GM18870 (cell line): ENCODE results near the gene GPR33.
"Not testable (repeated sequence)": the region's sequence is repeated elsewhere in the genome, so short reads cannot be mapped to it uniquely, and the experiment has no call there.

Experiments
- ATAC-seq: cut with Tn5 transposase; IDR thresholded peaks from one replicate; pipeline ENCODE4 v1.9.1; 2021; ENCODE audit warnings: moderate library complexity; ENCODE audit not compliant: unreplicated experiment

Gene GPR33

DNA sequence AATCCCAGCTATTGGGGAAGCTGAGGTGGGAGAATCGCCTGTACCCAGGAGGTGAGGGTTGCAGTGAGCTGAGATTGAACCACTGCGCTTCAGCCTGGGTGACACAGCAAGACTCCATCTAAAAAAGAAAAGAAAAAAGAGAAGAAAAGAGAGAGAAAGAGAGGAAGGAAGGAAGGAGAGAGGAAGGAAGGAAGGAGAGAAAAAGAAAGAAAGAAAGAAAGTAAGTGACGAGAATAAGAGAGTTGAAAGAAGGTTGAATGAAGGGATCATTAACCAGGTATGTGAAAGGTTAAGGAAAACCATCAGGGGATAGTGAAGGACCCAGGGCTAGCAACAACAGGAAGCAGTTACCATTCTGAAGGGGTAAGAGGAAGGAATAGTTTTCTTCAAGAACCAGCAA, 26.3 kb downstream of the GPR33 start:
- ATAC-seq, result no peak

DNA sequence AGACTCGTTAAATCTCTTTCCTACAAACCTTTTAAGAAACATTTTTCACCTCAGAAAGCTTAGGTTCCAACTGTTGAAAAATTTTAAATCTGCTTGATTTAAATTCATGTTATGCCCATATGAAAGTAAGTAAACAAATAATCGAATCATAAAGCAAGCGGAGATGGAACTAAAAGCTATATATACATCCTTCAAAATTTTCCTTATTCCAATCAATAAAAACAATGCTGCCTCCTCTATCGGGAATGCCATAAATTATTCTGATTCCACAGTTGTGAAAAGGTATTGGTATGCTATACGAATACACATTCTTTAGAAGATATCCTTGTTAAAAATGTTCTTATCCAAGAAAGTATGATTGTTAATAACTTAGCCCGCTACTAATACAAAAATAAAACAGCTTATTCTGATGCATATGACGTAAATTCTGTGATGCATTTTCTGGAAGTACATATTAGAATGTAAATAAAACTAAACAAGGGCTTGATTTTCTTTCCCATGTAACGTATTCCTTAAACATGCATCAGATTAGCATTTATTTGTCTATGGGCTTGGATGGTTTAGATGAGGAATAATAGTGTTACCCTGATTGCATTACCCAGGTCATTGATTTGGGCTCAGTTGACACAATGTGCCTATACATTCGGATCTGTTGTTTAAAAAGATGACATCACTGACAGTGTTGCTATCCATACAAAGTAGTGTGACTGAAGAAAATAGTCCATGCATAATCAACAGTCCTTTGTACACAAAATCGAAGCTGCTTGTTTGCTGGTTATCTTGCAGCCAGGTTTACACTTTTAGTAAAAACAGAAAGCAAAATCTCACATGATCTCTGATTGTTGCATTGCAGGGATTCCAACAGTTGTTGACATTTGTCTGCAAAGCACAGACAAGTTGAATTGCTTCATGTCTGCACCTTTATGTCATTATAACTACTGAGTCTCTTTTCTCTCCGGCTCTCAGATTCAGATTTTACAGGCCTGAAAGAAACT, 29.9 kb downstream of the GPR33 start:
- peak; percentile 8 for ATAC-seq

DNA sequence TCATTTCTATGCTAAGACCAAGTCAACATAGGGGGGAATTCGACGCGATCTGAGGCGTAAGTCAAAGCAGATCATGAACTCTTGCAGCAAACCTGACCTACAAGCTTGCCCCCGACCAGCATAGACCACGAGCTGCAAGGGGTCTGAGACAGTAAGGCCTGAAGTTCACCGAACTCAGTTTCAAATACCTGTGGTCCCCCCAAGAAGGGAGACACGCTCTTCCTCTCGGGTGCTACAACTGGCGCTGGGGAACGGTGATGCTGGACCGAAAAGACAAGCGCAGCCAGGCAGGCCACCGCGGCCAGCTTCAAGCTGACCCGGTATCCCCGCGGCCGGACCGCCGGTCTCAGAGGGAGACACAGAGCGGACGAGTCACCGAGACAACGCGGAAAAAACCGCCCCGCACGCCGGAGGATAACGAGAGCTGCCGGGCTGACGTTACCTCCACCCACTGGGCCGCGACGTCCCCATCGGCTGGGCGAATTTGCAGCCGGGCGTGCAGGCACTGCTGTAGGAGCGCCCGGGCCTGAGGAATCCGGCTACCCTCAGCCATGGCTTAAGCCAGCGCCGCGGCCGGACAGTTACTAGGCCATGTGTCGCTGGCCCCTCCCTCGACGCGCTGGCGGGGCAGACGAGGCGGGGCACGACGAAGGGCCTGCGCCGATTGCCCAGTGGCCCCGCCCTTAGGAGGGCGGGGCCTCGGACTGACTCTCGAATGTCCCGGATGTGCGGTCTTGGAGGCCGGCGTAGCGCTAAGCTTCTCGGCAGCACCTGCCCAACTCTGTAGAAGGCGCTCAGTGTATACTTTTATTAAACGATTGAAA, 30.8 kb downstream of the GPR33 start, which contains the start of gene DTD2:
Gene DTD2 (minus strand): TSS at position 666 of the 824 bp plus-strand sequence. CDS start 113 bp downstream, at position 553.
- ATAC-seq, result peak; percentile 88

DNA sequence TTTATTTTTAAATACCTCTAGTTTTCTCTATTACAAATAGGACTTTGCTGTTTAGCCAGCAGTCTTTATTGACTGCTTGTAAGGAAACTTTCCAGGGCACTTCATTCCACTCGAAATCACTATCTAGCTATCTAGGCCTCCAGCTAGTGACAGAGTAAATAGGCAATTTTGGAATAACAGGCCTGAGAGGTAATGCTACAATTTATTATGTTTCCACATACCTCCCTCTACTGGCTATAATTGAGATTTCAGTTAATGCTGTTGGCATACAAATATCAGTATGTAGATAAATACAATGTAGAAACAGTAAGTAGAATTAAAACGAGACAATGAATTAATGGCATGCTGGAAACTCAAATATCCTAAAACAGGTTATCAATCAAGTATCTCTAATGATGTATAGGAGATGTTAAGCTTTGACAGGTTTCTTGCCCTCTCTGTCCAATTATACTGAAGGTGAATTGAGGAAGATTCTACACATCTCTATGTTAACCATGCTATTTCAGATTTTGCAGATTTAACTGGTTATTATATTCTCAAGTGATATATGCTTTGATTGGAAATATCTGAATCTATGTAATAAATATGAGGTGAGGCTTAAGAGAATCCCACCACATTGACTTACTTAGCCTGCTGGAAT, 37.7 kb downstream of the GPR33 start:
- no peak for ATAC-seq

DNA sequence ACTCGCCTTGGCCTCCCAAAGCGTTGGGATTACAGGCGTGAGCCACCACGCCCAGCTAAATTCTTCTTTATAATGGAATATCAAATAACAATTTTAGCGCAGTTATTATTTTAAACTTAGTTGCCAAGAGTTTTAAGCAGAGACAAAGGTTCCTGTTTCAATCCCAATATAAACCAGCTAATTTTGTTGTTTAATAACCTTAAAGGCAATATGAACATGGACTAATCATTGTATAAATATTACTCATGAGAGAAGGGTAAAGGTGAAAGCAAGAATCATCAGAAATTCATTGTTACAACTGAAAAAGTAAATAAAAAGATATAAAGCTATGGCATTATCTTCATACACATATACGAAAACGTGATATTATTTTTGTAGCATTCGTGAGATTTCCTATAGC, 38.7 kb downstream of the GPR33 start:
- ATAC-seq, result no peak

DNA sequence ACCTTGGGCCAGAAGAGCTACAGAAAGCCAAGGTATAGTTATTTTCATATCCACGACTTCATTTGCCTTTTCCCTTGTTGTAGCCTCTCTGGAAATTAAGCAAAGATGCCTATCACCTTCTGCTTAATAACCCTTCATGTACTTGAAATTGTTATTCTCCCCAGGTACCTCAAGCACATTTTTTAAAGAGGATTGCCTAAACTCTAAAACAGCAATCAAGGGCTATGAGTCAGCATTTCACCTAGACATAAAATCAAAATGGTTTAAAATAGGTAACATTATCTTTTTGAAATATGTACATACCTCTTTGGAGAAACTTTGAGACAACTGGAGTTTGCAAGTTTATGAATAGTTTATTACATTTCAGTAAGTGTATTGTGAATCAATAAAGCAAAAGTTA, 42.1 kb downstream of the GPR33 start:
- ATAC-seq, result no peak

DNA sequence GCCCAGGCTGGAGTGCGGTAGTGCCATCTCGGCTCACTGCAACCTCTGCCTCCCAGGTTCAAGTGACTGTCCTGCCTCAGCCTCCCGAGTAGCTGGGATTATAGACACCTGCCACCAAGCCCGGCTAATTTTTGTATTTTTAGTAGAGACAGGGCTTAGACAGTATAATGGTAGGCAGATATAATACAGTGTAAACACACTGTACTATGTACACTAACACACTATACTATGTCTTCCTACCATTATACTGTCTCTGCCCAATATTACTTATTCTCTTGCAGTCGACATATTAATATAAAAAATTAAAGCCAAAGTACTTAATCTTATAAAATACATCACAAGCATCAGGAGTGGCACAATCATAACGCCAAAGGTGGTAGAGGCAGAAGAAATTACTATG, 45.6 kb downstream of the GPR33 start:
- no peak for ATAC-seq

DNA sequence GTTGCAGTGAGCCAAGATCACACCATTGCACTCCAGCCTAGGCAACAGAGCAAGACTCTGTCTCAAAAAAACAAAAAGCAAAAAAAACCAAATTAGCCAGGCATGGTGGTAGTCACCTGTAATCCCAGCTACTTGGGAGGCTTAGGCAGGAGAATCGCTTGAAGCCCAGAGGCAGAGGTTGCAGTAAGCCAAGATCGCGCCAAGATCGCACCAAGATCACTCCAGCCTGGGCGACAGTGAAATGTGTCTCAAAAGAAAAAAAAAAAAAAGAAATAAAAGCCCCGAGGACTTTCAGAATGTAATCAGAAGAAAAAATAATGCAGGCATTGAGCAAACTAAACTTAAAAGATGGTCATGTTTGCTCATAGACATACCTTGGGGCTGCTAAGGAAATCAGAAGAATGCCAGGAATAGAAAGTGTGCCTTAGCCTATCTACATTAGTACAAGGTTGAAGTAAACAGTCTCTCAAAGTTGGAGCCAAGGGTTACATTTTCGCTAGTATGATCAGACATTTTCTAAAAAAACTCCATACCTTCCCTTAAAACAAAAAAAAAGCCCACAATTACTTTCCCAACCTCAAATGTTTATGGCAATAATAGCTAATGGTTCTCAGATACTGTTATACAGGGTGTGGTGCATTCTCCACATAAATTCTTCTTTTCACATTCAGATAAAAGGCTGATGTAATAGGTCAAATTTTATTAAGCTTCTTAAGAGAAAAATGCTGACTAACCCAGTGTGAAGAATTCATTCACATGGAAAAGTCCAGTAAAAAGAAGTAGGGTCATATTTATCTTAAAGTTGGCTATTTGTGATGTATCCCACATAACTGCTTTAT, 46.3 kb downstream of the GPR33 start:
- ATAC-seq, result no peak

DNA sequence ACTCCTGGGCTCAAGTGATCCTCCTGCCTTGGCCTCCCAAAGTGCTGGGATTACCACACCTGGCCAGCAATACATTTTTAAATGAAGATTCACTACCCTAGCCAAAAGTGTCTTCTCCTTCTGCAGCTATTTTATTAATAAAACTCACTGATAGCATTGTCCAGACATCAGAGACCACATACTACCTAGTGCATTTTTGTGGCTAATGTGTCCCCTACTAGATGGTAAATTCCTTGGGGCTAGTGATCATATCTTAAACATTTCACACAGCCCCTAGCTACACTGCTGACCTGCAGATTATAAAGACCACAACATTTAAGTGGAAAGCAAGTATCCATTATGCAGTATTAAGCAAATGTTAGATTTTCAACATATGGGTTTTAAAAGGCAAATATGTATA, 47.6 kb downstream of the GPR33 start:
- no peak for ATAC-seq

DNA sequence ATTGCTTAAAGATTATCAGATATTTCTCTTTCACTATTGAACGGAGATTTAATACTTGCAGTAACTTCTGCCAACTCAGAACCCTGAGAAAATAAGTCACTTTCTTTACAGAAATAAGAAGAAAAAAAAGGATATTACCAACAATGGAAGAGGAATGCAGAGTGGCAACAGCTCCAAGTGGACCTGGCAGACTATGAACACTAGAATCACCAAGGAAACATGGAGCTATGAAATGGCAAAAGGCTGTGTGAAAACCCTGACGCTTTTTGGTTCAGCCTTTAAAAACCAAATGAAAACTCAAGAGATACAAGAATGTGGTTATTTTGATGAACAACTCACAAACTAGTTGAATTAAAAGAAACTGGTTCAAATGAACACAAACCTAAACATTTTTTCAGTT, 48.3 kb downstream of the GPR33 start:
- no peak for ATAC-seq

DNA sequence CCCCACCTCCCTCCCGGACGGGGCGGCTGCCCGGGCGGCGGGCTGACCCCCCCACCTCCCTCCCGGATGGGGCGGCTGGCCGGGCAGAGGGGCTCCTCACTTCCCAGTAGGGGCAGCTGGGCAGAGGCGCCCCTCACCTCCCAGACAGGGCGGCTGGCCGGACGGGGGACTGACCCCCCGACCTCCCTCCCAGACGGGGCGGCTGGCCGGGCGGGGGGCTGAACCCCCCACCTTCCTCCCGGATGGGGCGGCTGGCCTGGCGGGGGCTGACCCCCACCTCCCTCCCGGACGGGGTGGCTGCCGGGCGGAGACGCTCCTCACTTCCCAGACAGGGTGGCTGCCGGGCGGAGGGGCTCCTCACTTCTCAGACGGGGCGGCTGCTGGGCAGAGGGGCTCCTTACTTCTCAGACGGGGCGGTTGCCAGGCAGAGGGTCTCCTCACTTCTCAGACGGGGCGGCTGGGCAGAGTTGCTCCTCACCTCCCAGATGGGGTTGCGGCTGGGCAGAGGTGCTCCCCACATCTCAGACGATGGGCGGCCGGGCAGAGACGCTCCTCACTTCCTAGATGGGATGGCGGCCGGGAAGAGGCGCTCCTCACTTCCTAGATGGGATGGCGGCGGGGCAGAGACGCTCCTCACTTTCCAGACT, 50.7 kb downstream of the GPR33 start:
- ATAC-seq, result not testable (repeated sequence)

DNA sequence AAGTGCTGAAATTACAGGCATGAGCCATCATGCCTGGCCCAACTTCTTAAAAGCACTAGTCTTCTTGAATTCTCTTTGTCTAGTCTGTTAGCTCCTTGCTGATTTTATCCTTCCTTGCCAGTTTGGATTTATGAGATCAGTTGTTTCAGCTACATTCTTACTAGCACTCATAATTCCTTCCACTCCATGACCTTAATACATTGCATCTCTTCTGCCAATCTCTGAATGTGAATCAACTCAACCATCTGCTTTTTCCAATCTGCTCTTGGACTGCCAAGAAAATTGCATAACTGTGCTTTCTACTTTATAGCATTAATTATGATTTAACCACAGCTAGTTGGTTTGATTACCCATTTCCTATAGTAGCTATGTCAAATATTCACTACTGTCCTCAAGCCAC, 52.6 kb downstream of the GPR33 start:
- ATAC-seq, result no peak
